Nucleus accumbens (tissue), 56 donors: Measurements from ENCODE around the gene ATP6V0D1.

Experiments
- DNase-seq, 56 donors: peaks; one replicate each; lab custom pipeline; 2025; lab: John Stamatoyannopoulos, UW

ATP6V0D1 gene

GRCh38 chr16:67463691-67464090, 17.3 kb downstream of the ATP6V0D1 start:
- no peak for DNase-seq

GRCh38 chr16:67463059-67463458, 17.9 kb downstream of the ATP6V0D1 start:
- DNase-seq, result no peak

GRCh38 chr16:67462279-67462655, 18.7 kb downstream of the ATP6V0D1 start:
- DNase-seq, result no peak

GRCh38 chr16:67461600-67462278, 19.2 kb downstream of the ATP6V0D1 start:
- peak in 5 of 56 donors; percentile 22 to 32 (median 29) for DNase-seq

GRCh38 chr16:67460961-67461360, 20.0 kb downstream of the ATP6V0D1 start:
- DNase-seq, result no peak

- no peak for DNase-seq
Observed at GRCh38 chr16:67460168-67460567, 20.8 kb downstream of the ATP6V0D1 start.

GRCh38 chr16:67459861-67460150, 21.2 kb downstream of the ATP6V0D1 start:
- peak in 1 of 56 donors; percentile 63 for DNase-seq

- peak in 17 of 56 donors; percentile 6 to 63 (median 28) for DNase-seq
Observed at GRCh38 chr16:67459066-67459860, 21.7 kb downstream of the ATP6V0D1 start.

- no peak for DNase-seq
Observed at GRCh38 chr16:67458121-67458641, 22.8 kb downstream of the ATP6V0D1 start.

GRCh38 chr16:67457611-67458010, 23.3 kb downstream of the ATP6V0D1 start:
- DNase-seq, result no peak

GRCh38 chr16:67456391-67457081, 24.4 kb downstream of the ATP6V0D1 start:
- peak in 31 of 56 donors; percentile 8 to 72 (median 33) for DNase-seq

- no peak for DNase-seq
Observed at GRCh38 chr16:67454852-67455251, 26.1 kb downstream of the ATP6V0D1 start.

GRCh38 chr16:67454104-67454503, 26.9 kb downstream of the ATP6V0D1 start:
- no peak for DNase-seq

GRCh38 chr16:67451704-67452435, 29.1 kb downstream of the ATP6V0D1 start:
- no peak for DNase-seq

- DNase-seq, result peak in 13 of 56 donors; percentile 10 to 49 (median 25)
Observed at GRCh38 chr16:67451061-67451703, 29.8 kb downstream of the ATP6V0D1 start.

- no peak for DNase-seq
Observed at GRCh38 chr16:67449739-67450138, 31.2 kb downstream of the ATP6V0D1 start.

- no peak for DNase-seq
Observed at GRCh38 chr16:67449336-67449735, 31.6 kb downstream of the ATP6V0D1 start.

- no peak for DNase-seq
Observed at GRCh38 chr16:67448580-67448979, 32.4 kb downstream of the ATP6V0D1 start.

GRCh38 chr16:67447508-67448076, 33.4 kb downstream of the ATP6V0D1 start:
- peak in 5 of 56 donors; percentile 9 to 26 (median 14) for DNase-seq
